ENCODE measurements around the gene GOLIM4. TPM values are rescaled to one million over a fixed set of nuclear protein-coding genes. Genes with fewer than 3 reads are reported as not detected.
A peak's percentile ranks its signal among the peaks of the same experiment; 100 is the strongest.
"Not testable (repeated sequence)": the region's sequence is repeated elsewhere in the genome, so short reads cannot be mapped to it uniquely, and the experiment has no call there.

Gene GOLIM4
- 21.8 TPM for total RNA-seq

GRCh38 chr3:168095611-168096209 lies at the start of gene GOLIM4:
Gene GOLIM4 (minus strand): TSS chr3:168095924. CDS start chr3:168095285, 639 bp downstream.
- DNase-seq (ENCODE audit: low spot score), result peak; percentile 94

- DNase-seq (ENCODE audit: low spot score), result no peak
Measured at GRCh38 chr3:168141405-168141998, 45.8 kb upstream of the GOLIM4 start.

- DNase-seq (ENCODE audit: low spot score), result no peak
Measured at GRCh38 chr3:168139947-168140346, 44.2 kb upstream of the GOLIM4 start.

GRCh38 chr3:168138421-168138820 lies 42.7 kb upstream of the GOLIM4 start:
- DNase-seq (ENCODE audit: low spot score), result no peak

- no peak for DNase-seq (ENCODE audit: low spot score)
Measured at GRCh38 chr3:168134931-168135330, 39.2 kb upstream of the GOLIM4 start.

- DNase-seq (ENCODE audit: low spot score), result not testable (repeated sequence)
Measured at GRCh38 chr3:168130250-168130649, 34.5 kb upstream of the GOLIM4 start.

- DNase-seq (ENCODE audit: low spot score), result not testable (repeated sequence)
Measured at GRCh38 chr3:168128463-168128862, 32.7 kb upstream of the GOLIM4 start.

GRCh38 chr3:168127466-168127865 lies 31.7 kb upstream of the GOLIM4 start:
- DNase-seq (ENCODE audit: low spot score), result no peak

- DNase-seq (ENCODE audit: low spot score), result no peak
Measured at GRCh38 chr3:168124791-168125190, 29.1 kb upstream of the GOLIM4 start.

- DNase-seq (ENCODE audit: low spot score), result no peak
Measured at GRCh38 chr3:168124291-168124690, 28.6 kb upstream of the GOLIM4 start.

- no peak for DNase-seq (ENCODE audit: low spot score)
Measured at GRCh38 chr3:168123201-168124176, 27.8 kb upstream of the GOLIM4 start.

GRCh38 chr3:168121184-168122017 lies 25.7 kb upstream of the GOLIM4 start:
- no peak for DNase-seq (ENCODE audit: low spot score)

GRCh38 chr3:168117853-168118313 lies 22.2 kb upstream of the GOLIM4 start:
- DNase-seq (ENCODE audit: low spot score), result no peak

- DNase-seq (ENCODE audit: low spot score), result no peak
Measured at GRCh38 chr3:168117059-168117458, 21.3 kb upstream of the GOLIM4 start.

GRCh38 chr3:168116279-168116678 lies 20.6 kb upstream of the GOLIM4 start:
- DNase-seq (ENCODE audit: low spot score), result peak; percentile 46

- no peak for DNase-seq (ENCODE audit: low spot score)
Measured at GRCh38 chr3:168113848-168114247, 18.1 kb upstream of the GOLIM4 start.

GRCh38 chr3:168112894-168113293 lies 17.2 kb upstream of the GOLIM4 start:
- no peak for DNase-seq (ENCODE audit: low spot score)

GRCh38 chr3:168104361-168104760 lies 8.6 kb upstream of the GOLIM4 start:
- no peak for DNase-seq (ENCODE audit: low spot score)

GRCh38 chr3:168102735-168103410 lies 7.1 kb upstream of the GOLIM4 start:
- no peak for DNase-seq (ENCODE audit: low spot score)

- DNase-seq (ENCODE audit: low spot score), result no peak
Measured at GRCh38 chr3:168100777-168101492, 5.2 kb upstream of the GOLIM4 start.

Measured in ureter (tissue), 1 donor.